HG03460 (cell line): ENCODE data around the gene COX8A.

Experiments
- ATAC-seq: cut with Tn5 transposase; IDR thresholded peaks from one replicate; pipeline ENCODE4 v1.9.1; 2021; ENCODE audit not compliant: unreplicated experiment

The COX8A gene

DNA sequence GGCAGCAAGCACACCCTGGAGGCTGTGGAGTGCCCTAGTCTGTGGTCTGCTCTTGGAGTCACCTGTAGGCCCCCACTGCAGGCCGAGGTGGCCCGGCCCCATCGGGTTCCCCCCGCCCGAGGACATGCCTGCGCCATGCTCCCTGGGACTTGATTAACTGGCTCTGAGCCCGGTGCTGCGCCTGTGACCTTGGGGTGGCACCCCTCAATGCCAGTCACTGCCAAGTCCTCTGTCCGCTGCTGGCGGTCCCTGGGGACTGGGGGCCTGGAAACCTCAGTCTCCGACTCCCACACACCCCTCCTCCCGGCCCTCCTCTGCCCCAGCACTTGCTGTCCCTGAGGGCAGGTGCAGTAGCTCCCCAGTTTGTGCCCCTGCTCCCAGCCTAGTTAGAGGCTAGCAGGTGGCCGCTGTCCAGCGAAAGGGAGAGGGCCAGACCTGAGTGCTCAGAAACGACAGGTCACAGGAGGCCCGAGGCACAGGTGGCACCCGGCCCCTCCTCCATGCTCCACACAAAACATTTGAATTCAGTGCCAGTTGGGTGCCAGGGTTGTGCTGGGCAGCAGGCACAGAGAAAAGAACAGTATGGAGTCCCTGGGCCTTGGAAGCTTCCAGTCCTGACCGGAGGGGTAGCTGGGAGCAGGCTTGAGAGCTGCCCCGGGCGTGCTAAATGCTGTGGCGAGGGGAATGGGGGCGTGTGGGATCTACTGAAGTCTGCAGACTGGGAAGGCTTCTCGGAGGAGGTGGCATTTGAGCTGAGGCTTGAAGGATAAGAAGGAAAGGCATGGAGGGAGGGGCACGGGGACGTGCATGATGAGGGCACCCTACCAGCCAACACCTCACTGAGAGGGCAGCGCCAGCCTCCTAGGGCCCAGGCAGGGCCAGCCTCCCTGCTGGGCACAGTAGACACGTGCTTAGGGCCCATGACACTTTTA lies 45.0 kb downstream of the COX8A start:
- ATAC-seq = no peak

DNA sequence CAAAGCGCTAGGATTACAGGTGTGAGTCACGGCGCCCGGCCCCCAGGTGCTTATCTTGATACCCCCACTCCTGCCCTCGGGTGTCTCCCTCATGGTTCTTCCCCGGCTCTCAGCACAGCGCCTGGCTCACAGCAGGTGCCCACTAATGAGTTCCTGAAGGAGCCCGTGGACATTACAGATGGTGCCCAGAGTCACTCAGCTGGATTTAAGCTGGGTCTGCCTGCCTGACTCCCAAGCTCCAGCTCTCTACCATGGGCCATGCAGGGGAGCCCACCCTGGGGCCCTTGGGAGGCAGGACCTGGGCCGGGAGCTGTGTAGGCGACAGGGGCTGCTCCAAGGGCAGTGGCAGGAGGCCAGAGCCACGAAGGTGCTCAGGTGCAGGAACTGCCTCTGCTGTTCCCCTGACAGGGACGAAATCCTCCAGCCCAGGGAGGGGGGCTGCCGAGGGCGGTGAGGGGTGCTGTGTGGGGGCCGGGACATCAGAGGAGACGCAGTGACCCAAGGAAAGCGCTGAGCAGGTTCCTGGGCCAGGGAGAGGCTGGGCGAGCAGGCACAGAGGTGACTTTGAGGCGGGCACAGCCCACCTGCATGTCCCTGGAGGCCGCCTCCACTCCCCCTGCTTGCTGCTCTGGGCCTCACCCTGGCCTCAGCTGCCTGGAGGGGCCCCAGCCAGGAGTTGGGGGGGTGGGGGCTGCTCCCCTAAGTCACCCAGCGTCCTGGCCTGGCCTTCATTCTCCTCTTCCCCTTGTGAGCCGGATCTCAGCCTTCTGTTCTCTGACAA lies 46.7 kb downstream of the COX8A start:
- ATAC-seq = no peak

DNA sequence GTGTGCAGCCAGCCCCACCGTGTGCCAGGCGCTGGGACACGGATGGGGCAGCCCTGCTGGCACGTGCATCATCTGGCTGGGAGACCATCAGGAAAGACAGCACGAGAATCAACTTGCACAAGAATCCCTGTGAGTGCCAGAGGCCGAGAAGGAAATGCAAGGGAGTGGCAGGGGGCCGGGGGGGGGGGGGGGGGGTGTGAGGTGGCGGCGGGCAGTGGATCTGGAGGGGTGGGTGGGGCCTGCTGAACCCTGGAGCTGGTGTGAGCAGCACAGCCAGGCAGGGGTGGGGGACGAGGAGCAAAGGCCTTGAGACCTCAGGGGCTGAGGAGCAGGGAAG lies 47.3 kb downstream of the COX8A start:
- ATAC-seq = no peak

DNA sequence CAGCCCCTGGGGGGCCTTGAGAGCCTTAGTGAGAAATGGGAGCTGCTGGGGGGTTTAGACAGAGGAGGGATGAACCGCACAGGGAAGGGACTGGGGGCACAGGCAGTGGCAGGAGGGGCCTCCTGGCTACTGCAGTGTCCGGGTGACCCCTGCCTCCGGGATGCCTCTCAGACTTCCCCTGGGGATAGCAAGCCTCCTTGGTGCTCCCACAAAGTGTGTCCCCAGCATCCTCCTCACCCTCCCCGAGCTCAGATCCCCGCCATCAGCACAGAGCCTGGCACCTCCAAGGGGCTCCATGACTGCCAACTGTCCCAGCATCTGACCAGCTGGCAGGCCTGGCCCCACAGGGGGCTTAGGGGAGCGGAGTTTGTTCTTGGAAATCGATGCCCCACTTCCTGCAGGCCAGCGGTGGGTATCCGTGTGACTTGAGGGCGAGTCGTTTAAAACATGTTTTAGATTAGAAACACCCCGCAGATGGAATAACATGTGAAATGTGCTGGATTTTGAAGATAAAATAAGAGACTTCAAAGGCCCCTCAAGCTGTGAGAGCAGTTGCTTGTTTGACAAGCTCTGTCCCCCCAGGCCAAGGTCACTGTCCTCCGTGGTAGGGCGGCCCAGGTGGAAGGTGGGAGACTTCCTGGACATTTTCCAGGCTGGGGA lies 47.8 kb downstream of the COX8A start:
- ATAC-seq = no peak

DNA sequence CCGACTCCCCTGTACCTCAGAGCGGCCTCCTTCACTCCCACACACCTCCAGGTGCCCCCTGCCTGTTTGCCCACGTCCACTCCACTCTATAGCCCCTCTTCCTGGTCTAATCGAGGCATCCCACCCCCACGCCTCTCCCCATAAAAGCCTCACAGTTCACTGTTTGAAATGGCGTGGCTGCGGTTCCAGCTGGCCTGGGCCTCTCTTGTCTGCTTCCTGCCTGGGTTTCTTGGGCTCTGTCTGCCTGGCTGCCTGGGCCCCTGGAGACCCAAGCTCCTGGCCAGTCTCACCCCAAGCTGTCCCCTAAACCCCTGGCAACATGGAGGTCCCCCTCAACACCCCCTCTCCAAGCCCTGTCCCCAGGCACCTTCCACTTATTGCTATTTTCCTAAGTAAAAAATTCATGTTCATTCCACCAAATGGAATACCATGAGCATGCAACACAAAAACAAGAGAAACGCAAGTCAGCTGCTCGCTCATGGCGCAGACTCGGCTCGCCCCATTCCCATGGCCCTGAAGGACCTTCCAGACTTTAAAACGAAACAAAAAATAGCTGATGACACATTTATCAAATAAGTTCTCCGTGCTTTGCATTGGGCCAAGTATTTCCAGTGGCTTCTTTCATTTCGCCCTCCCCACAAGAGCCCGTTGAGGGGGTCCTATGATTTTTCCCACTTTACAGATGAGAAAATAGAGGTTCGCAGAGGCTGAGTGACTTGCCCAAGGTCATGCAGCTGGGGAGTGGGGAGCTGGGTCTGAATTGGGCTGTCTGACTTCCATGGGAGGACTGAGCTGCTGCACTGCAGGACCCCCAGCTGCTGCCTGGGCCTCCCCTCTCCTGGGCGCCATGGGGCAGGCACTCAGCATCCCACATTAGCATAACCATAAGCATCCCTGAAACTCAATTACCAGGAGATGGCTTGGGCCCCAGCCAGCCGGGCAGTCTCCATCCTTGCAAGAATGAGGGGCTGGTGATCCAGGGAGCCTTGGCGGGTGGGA lies 49.6 kb downstream of the COX8A start:
- no peak for ATAC-seq

DNA sequence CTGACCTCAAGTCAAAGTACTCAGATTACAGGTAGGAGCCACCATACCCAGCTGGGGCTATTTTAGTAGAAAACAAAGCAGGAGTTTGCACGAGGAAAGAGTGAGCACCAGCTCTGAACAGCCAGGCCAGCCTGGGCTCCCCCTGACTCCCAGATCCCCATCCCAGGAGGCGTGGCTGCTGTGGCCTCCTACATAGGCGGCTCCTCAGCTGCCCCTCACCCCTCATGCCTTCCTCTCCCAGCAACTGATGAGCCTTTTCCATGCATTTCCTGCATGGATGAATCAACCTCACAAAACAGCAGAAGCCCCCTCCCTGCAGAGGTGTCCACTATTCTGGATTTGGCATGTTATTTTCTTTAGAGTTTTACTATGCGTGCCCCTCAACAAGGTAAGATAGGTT lies 50.8 kb downstream of the COX8A start:
- no peak for ATAC-seq
